Thymus (tissue), 11 donors: ENCODE measurements around the gene STMP1. TPM values are rescaled to one million over a fixed set of nuclear protein-coding genes. Genes with fewer than 3 reads are reported as not detected.

ENCODE experiments used
- DNase-seq, 9 donors: peaks; one replicate each; pipeline ENCODE4 v3.0.0-alpha.2; 2013; ENCODE audit warnings: low spot score in 9 of 9, low read depth in 6 of 9, missing footprints in 1 of 9
- H3K27ac ChIP-seq, 2 donors: one replicate each; pipeline ENCODE4 v1.5.1; 2013; ENCODE audit warnings: control low read depth in 1 of 2, low read depth in 1 of 2, low read length in 1 of 2, mild to moderate bottlenecking in 1 of 2, moderate library complexity in 1 of 2
- H3K27me3 ChIP-seq, 2 donors: one replicate each; pipeline ENCODE4 v1.5.1; 2013; ENCODE audit warnings: low read length in 1 of 2; ENCODE audit not compliant: control insufficient read depth in 2 of 2, insufficient read depth in 1 of 2
- H3K36me3 ChIP-seq, 2 donors: one replicate each; pipeline ENCODE4 v1.5.1; 2013; ENCODE audit warnings: low read length in 1 of 2, mild to moderate bottlenecking in 1 of 2, moderate library complexity in 1 of 2; ENCODE audit not compliant: control insufficient read depth in 2 of 2, insufficient read depth in 2 of 2
- H3K4me1 ChIP-seq, 2 donors: one replicate each; pipeline ENCODE4 v1.5.1; 2013; ENCODE audit warnings: low read length in 2 of 2; ENCODE audit not compliant: control insufficient read depth in 2 of 2, insufficient read depth in 2 of 2
- H3K4me3 ChIP-seq, 2 donors: one replicate each; pipeline ENCODE4 v1.5.1; 2013; ENCODE audit warnings: low read length in 2 of 2, control low read depth in 1 of 2, mild to moderate bottlenecking in 1 of 2
- H3K9me3 ChIP-seq, 2 donors: one replicate each; pipeline ENCODE4 v1.5.1; 2013; ENCODE audit warnings: low read length in 1 of 2, mild to moderate bottlenecking in 1 of 2; ENCODE audit not compliant: control insufficient read depth in 2 of 2, insufficient read depth in 1 of 2
- WGBS: extraction: QIAGEN DNeasy Blood & Tissue Kit; methylation state at CpG from one replicate; pipeline ENCODE4 v1.1.7; 2013; 5-methylcytosine and 5-hydroxymethylcytosine counted together
- polyA plus RNA-seq: library from polyadenylated mRNA; stranded (reverse); fragments of 200-250 nt; gene quantifications from one replicate; pipeline ENCODE4 v1.2.3, GENCODE V29; 2013
- total RNA-seq: library from RNA; stranded (reverse); fragments of 120-200 nt; gene quantifications from one replicate; pipeline ENCODE4 v1.2.4, GENCODE V29; 2013
- donor health status: healthy.

The STMP1 gene
- total and polyA plus RNA-seq, 2 donors: 13.4 to 60.1 TPM

DNA sequence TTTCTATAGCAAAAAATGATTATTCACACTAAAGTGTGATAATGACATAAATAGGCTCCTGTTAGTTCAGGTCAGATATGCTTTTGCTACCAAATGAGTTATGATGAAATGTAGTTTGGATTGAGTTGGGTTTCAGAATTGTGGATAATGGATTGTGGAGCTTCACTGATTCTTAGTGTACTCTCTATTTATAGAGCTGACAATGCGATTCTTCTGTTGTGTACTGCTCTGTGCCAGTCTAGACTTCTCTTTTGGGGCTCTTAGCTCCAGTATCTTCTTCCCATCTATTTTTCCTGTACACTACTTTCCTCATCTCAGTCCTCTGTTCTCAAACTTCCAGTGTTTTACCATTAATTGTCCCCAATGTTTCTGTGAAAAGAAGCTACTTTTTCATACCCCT is 7.5 kb downstream of the STMP1 start:
- Histone ChIP-seq H3K9me3 (peaks cover 0 to 4% of the 10 kb centered on the region in 2 donors), H3K27ac (no peak overlapping the region), H3K4me1 (no peaks in the 10 kb centered on the region), H3K27me3 (no peaks in the 10 kb centered on the region), H3K36me3 (peaks cover 0 to 10% of the 10 kb centered on the region in 2 donors), H3K4me3 (no peak overlapping the region)
- DNase-seq: no peak
- WGBS: 100% methylated on average over 1 of the region's 1 CpG

DNA sequence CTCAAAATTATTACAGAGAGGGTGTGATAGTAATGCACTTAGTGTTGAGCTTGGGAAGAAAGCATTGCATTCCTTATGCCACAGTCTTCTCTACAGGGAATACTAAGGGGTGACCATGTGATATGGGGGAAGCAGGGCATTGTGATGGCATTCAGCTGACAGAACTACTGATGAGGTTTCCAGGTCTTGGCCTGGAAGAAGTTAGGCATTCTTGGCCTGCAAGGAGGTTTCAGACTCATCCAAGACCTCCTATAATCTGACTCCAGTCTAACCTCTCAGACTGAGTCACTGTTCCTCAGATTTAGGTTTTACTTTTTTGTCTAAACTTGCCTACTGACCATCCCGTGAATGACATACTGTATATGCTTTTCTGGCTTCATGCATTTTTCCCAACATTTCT is 7.9 kb downstream of the STMP1 start:
- H3K9me3 ChIP-seq: peaks cover 0 to 4% of the 10 kb centered on the region in 2 donors
- no peaks in the 10 kb centered on the region for H3K27me3 ChIP-seq
- H3K36me3 ChIP-seq: peaks cover 0 to 13% of the 10 kb centered on the region in 2 donors
- DNase-seq: no peak
- 94% methylated on average over 1 of the region's 1 CpG for WGBS
- no peak overlapping the region for H3K4me3 ChIP-seq
- H3K4me1 ChIP-seq: no peaks in the 10 kb centered on the region
- H3K27ac ChIP-seq: no peak overlapping the region

DNA sequence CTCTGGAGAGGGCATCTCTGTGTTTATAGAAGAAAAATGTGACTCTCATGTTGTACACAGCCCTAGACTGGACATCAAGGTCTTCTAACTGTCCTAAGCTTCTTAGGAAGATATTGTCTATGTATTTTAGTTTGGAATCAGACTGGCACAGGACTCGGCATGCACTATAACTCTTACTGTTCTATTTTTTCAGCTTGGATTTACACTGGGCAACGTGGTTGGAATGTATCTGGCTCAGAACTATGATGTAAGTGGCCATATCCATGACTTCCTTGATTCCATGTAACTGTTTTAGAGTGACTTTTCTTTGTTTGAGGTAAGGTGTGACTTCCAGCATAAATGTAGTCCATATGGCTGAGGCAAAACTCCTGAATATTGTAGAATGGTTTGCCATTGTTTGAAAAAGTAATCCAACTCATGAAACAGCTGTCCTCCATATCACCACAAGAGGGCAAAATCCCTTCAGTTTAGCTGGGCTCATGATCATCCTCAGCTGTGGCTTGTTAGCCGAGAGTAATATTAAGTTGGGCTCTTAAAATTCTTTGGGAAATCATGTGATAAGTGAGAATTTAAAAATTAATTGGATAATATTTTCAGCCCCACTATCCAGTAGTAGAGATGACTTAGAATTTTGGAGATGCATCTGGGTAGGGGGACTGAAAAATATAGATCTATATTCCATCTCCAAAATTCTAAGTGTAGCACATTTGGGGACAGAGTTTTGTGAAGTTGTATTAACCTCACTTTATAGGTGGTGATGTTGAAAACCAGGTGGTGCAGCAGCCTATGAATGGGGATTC is 10.4 kb downstream of the STMP1 start:
- Histone ChIP-seq H3K9me3 (peaks cover 0 to 4% of the 10 kb centered on the region in 2 donors), H3K27me3 (no peaks in the 10 kb centered on the region), H3K4me3 (no peak overlapping the region), H3K36me3 (peaks cover 0 to 26% of the 10 kb centered on the region in 2 donors), H3K4me1 (no peaks in the 10 kb centered on the region), H3K27ac (no peak overlapping the region)
- DNase-seq: peak in 4 of 9 donors; percentile 4 to 55 (median 24)
- WGBS: 87% methylated on average over 3 of the region's 3 CpGs

DNA sequence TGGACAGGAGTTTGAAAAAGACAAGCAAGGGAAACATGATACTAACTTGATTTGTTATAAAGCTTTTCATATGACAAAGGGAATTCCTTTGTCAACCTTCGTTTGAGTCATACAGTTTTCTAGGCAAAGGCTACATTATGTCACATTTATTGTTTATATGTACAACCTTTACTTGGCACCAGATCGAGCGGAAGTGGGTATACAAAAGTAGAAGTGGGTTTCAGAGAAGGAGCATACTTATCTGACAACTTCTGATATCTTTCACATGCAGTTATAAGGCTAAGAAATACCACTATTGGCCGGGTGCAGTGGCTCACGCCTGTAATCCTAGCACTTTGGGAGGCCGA is 11.0 kb downstream of the STMP1 start:
- Histone ChIP-seq H3K4me3 (no peak overlapping the region), H3K4me1 (no peaks in the 10 kb centered on the region), H3K27ac (no peak overlapping the region), H3K27me3 (no peaks in the 10 kb centered on the region), H3K36me3 (peaks cover 3 to 32% of the 10 kb centered on the region in 2 donors), H3K9me3 (peaks cover 0 to 3% of the 10 kb centered on the region in 2 donors)
- DNase-seq: no peak
- 92% methylated on average over 6 of the region's 6 CpGs for WGBS

DNA sequence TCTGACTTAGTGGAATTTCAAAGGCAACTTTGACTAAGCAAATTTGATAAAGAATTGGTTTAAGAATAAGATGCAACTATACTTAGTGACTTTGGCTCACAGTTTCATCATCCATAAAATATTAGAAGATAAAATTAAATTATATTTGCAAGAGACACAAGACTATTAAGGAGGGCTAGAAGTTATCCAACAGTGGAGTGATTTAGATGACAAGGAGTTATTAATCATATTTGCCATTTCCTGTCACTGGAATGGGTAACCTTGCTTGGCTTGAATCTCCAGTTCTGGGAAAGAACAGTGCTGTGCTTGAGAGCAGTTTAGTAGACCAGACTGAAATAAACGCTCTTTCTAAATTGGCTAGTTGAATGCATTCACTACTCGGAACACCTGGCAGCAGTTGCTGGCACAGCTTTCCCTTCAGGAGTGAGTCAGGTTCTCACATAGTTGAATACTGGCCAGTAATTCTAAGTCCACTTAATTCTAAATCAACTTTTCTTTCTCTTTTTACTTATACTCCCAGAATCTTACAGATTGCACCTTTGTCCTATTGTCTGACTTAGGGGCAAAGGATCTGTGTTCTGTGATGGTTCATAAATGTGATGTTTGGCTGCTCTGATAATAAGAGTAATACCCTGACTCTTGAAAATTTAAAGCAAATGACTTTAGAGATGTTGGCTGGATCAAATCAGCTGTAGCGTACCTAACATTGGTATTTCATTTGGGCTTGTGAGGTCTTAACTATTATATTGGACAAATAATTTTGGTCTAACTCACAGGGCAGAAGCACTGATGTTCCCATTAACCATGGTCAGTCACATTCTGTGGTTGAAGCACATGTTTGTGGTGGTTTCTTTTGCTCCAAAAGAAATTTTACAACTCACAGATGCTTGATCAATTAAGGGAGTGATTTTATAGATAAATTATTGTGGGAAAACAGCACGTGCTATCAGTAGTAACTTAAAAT is 16.6 kb downstream of the STMP1 start:
- no peaks in the 10 kb centered on the region for H3K9me3 ChIP-seq
- peak in 1 of 9 donors; percentile 13 for DNase-seq
- no peaks in the 10 kb centered on the region for H3K27me3 ChIP-seq
- peaks cover 9 to 30% of the 10 kb centered on the region in 2 donors for H3K36me3 ChIP-seq
- no peak overlapping the region for H3K27ac ChIP-seq
- 96% methylated on average over 4 of the region's 4 CpGs for WGBS
- no peak overlapping the region for H3K4me3 ChIP-seq
- no peaks in the 10 kb centered on the region for H3K4me1 ChIP-seq

DNA sequence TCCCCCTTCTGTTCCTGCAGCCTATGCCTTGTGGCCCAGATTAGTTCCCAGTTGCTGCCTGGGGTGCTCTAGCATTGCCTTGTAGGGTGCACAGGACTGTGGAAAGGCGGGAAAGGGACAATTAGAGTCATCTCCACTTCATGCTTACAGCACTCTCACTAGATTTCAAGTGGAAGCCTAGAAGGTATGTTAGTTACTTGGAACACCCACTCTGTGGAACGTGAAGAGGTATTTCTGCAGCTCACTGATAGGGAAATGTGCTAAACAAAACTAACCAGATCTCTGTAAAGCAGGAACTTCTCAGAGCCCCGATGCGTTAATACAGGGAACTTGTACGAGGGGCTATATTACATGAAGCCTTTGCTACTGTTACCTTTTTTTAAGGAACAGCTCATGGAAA is 19.4 kb downstream of the STMP1 start:
- Histone ChIP-seq H3K9me3 (no peaks in the 10 kb centered on the region), H3K4me1 (no peaks in the 10 kb centered on the region), H3K4me3 (no peak overlapping the region), H3K27me3 (no peaks in the 10 kb centered on the region), H3K27ac (no peak overlapping the region), H3K36me3 (peaks cover 9 to 14% of the 10 kb centered on the region in 2 donors)
- WGBS: 77% methylated on average over 5 of the region's 5 CpGs
- no peak for DNase-seq

DNA sequence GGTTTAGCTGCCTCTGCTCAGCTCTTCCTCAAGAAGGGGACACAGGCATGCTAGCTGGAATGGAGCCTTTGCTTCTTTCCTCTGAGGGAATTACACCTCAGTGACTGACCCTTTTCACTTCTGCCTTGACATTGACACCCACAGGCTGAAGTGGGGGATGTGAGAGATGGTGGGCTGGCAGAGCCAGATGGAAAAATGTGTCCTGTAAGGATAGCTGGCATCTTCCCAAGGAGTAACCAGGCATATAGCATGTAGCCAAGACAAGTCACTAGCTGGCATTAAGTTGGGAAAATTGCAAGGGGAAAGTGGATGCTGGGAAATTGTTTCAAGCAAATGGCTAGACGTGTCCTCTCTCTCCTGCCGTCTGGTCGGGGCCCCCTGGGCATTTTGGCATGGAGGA is 19.9 kb downstream of the STMP1 start:
- no peak overlapping the region for H3K4me3 ChIP-seq
- no peaks in the 10 kb centered on the region for H3K27me3 ChIP-seq
- no peaks in the 10 kb centered on the region for H3K9me3 ChIP-seq
- 92% methylated on average over 3 of the region's 3 CpGs for WGBS
- no peak overlapping the region for H3K27ac ChIP-seq
- peaks cover 9 to 12% of the 10 kb centered on the region in 2 donors for H3K36me3 ChIP-seq
- no peak for DNase-seq
- no peaks in the 10 kb centered on the region for H3K4me1 ChIP-seq

DNA sequence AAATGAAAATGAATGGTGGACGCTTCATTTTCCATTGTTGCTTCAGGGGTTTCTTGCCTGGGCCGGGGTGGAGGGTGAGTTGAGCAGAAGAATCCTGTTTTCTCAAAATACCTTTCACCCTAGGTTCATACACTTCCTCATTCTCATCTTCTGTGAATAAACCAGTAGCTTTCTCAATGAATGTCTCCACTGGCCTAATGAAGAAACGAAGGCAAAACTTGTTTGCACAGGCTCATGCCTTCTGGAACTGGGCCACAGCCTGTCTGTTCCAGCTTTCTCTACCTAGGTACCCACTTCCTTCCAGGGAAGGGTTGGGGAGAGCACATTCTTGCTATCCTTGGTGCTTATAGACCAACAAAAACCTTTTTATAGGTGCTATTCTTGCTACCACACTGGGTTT is 21.3 kb downstream of the STMP1 start:
- no peaks in the 10 kb centered on the region for H3K27me3 ChIP-seq
- H3K4me3 ChIP-seq: no peak overlapping the region
- H3K27ac ChIP-seq: no peak overlapping the region
- no peak for DNase-seq
- no peaks in the 10 kb centered on the region for H3K9me3 ChIP-seq
- H3K4me1 ChIP-seq: no peaks in the 10 kb centered on the region
- peaks cover 3 to 6% of the 10 kb centered on the region in 2 donors for H3K36me3 ChIP-seq
- WGBS: 90% methylated on average over 3 of the region's 3 CpGs

DNA sequence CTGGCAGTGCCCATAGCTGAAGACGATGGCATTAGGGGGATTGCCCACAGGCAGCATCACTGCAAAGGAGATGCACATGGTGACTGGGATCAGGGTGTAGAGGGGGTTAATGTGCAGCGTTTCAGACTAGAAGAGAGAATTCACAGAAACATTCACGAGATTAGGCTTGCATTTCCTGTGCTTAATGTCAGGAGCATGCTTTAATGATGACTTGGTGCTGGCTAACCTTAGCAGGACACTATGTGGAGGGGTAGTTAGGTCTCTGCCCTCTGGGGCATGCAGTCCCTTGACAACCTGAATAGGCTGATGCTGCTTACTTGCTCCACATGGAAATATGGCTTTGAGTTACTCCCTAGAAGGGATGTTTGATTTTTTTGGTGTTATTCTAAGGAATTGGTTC is 21.8 kb downstream of the STMP1 start:
- DNase-seq: no peak
- H3K27ac ChIP-seq: no peak overlapping the region

More for the DNA sequence above, 21.8 kb downstream of the STMP1 start:
- Histone ChIP-seq H3K27me3 (no peaks in the 10 kb centered on the region), H3K4me1 (no peaks in the 10 kb centered on the region), H3K36me3 (peaks cover 3 to 6% of the 10 kb centered on the region in 2 donors), H3K9me3 (no peaks in the 10 kb centered on the region), H3K4me3 (no peak overlapping the region)
- WGBS: 93% methylated on average over 3 of the region's 3 CpGs
